RCC 7860 (cell line): ENCODE measurements around the gene PITHD1.
"Not testable (repeated sequence)": the region's sequence is repeated elsewhere in the genome, so short reads cannot be mapped to it uniquely, and the experiment has no call there.

Experiments
- DNase-seq: peaks from one replicate; pipeline ENCODE4 v3.0.0-alpha.2; 2015; ENCODE audit warnings: low spot score
- FAIRE-seq: peaks from 2 replicates; lab custom pipeline; 2012; peaks lifted over from hg19 to GRCh38; lab: Jason Lieb, UNC

Gene PITHD1

DNA sequence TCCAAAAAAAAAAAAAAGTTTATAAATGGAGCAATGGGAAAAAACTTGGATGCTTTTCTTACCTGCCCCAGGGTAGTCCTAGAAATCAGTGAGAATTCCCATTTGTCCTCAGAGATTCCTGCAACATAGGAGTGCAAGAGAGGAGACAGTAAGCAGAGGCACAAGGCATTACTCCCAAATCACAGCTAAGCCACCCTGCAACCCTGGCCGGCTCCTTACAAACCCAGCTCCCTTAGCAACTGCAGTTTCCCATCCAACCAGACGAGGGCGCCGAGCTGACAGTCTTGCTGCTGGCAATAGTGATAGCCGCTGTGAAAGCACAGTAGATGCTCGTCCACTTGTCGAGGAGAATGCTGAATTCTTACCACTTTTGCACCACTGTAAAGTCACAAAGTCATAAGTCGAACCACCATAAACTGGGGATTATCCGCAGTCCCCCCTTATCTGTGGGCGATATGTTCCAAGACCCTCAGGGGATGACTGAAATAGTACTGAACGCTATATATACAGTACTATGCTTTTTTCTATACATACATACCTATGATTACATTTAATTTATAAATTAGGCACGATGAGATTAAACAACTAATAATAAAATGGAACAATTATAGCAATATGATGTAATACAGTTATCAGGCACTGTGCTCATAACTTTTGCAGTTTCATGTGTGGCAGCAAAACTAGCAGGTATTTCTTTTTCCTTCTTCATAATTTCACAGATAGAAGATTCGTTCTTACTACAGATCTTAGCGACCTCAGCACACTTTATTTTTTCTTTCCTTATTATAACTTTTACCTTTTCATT lies 6.0 kb upstream of the PITHD1 start:
- DNase-seq, result peak; percentile 53
- peak; percentile 40 for FAIRE-seq

DNA sequence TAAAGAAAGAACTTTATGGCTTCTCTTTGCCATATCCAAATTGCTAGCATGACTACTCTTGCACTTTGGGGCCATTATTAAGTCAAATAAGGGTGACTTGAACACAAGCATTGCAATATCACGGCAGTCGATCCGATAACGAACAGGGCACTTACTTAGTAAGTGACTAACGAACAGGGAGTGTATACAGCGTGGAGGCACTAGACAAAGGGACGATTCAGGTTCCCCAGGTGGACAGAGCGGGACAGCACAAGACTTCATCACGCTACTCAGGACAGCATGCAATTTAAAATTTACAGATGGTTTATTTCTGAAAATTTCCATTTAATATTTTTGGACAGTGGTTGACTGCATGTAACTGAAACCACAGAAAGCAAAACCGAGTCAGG lies 5.4 kb upstream of the PITHD1 start:
- DNase-seq, result no peak

DNA sequence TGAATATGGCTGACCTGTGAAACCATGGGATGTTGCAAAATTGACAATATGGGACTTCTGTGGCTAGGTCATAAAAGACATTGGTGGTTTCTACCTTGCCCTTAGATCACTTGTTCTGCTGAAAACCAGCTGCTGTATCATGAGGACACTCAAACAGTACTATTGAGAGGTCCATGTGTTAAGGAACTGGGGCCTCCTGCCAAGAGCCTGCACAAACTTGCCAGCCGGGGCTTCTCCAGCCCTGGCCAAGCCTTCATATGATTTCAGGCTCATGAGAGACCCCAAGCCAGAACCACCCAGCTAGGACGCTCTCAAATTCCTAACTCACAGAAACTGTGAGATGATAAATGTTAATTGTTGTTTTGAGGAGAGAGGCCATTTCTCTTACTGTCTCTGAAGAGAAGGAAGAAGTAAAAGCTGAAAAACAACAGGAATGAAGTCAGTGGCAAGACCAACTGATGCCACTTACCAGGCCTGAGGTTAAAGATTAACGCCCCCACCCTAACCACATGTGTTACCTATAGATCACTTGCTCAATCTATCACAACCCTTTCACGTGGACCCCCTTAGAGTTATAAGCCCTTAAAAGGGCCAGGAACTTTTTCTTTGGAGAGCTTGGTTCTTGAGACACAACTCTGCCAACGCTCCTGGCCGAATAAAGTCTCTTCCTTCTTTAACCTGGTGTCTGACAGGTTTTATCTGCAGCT lies 3.9 kb upstream of the PITHD1 start:
- FAIRE-seq, result no peak
- DNase-seq, result no peak

More for the DNA sequence above, 5.4 kb upstream of the PITHD1 start:
- FAIRE-seq, result no peak

DNA sequence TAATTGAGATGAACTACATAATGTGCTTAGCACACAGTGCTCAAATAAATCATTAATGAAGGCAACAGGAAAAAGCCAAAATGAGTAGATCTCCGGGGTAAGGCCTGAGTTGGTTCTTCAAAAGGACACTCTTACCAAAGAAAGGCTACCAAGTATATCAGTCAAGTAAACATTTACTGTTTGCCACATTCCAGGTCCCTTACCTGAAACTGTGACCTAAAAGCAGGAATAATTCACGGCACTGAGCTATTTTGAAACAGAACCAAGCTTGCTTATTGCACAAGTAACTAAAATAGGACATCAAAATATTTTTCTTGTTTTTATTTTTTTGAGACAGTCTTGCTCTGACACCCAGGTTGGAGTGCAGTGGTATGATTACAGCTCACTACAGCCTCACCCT lies 2.0 kb upstream of the PITHD1 start:
- no peak for FAIRE-seq
- no peak for DNase-seq

DNA sequence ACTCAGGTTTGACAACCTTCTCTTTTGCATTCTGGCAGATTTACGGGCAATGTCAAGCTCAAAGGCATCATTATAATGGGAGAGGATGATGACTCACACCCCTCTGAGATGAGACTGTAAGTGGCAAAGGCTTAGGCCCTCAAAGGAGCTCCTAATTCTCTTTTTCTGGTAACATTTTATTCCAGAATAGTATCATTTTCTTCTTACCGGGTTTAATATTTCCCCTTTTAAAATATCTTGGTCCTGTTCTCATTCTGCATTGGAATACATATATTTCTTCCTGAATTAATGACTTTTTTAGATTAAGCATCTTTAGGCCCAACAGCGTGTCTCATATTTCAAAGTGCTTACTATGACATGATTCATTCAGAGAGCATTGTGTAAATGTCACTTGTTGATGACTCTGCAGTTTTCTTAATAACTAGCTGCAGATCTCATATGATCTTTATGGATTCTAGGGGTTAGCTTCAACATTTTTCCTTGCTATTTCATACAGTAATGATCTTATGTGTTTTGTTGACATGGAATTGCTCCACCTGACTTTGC lies 1.7 kb downstream of the PITHD1 start:
- DNase-seq (peak; percentile 42), FAIRE-seq (peak; percentile 30)

DNA sequence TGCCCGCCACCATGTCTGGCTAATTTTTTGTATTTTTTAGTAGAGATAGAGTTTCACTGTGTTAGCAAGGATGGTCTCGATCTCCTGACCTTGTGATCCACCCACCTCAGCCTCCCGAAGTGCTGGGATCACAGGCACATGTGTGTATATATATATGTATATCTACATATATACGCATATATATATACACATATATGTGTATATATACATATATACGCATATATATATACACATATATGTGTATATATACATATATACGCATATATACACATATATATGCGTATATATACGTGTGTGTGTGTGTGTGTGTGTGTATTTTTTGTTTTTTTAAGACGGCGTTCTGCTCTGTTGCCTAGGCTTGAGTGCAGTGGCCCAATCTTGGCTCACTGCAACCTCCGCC lies 4.9 kb downstream of the PITHD1 start:
- not testable (repeated sequence) for FAIRE-seq

DNA sequence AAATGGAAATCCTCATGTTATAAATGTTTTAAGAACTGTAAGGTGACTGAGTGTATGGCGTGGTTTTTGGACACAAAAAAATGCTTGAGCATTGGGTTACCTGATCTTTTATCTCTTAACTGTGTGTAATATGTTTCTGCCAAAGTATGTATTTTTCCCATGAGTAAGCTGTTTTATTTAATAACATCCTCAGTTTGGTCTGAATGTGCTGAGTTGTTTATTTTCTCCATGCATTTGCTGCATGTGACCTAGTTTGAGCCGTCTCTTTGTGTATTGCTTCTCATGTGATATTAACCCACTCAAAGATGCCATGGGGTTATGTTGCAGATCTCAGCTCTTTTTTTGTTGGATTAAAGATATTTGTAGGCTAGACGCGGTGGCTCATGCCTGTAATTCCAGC lies 6.6 kb downstream of the PITHD1 start:
- no peak for DNase-seq
- FAIRE-seq, result no peak

More for the DNA sequence above, 4.9 kb downstream of the PITHD1 start:
- not testable (repeated sequence) for DNase-seq

DNA sequence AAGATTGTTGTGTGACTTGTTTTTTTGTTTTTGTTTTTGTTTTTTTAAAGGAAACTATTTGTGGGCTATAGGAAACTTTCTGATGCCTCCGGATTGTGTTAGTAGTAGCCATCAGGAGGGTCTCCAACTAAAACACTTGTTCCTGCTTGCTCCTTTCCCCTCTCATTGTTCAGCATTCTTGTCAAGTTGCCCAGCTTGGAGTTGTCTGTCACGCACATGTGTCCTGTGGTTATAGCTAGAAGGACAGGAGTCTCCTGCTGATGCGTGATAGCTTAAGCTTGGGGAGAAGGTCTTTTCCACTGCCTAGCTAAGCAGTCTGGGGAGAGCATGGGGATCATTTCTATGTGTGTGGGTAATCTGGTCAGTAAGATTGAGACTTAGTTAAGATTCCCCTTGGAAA lies 9.5 kb downstream of the PITHD1 start:
- no peak for FAIRE-seq
- no peak for DNase-seq

DNA sequence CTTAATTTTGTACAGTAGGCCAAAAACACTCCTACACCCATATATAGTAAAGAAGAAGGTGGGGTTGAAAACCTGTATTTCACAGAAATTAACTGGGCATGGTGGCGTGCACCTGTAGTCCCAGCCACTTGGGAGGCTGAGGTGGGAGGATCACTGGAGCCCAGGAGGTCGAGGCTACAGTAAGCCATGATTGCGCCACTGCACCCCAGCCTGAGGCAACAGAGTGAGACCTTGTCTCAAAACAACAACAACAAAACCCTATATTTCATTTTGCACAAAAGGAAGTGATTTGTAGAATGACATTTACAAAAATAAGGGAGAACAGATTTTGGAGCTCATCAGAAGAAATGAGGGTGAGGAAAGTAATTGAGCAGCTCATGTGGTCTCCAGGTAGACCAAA lies 10.5 kb downstream of the PITHD1 start:
- FAIRE-seq, result no peak
- DNase-seq, result no peak

DNA sequence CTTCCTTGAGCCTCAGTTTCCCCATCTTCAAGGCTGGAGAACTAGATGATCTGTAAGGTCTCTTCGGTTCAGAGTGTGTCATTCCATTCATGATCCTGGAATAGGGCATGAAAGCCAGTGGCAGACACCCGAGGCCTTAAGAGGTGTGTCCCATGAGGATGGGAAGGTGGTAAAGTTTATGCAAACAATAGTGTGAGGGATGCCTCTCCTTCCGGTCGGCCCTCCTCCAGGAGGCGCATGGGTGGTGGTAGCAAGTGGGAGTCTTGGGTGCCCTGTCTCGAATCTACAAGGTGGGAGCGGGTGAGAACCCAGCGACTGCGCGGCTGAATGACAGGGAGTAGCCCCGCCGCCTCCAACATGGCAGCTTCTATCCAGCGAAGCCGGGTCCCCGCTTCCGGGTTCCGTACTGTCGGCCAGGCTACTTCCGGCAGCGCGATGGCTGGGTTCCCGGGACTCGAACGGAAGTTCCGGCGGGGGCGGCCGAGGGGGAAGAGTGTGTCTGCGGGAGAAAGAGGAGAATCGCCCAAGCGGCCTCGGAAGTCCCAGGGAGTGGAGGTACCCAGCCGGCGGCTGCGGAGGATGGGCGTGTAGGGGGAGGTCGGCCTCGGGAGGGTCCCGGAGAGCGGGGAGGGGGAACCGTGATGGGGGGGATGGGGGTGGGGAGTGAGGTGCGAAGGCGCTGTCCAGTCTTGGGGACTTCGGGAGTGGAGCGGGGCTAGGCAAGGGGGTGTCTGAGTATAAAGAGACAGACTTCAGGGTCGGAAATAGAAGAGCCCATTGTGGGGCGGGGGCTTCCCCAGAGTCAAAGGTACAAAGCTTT lies 12.7 kb downstream of the PITHD1 start, which contains the start of gene LYPLA2:
LYPLA2 (plus strand) TSS at position 450 of the 820 bp plus-strand sequence. CDS start 1,538 bp downstream, outside the sequence.
- FAIRE-seq (peak; percentile 40), DNase-seq (peak; percentile 77)

DNA sequence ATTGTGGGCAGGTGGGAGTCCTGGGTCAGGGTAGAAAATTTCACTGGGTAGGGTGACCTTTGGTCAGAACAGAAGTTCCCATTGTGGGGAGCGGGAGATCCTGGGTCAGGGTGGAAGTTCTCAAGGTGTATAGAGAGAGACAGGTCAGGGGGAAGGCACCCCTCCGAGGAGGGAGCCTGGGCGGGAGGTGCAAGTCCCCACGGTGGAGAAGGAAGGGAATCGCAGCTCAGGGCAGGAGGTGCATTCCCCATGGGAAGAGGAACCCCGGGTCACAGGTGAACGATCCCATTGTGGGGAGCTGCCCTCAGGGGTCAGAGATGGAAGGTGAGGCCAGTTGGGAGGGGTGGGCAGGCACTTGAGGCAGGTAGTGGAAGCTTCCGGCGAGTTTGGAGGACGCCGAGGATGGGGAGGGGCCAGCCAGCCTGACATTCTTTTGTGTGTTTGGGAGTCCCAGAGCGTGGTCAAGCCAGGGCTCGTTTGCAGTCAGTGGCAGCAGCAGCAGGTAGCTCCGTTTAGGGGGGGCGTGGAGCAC lies 13.4 kb downstream of the PITHD1 start:
- FAIRE-seq, result no peak
- no peak for DNase-seq

DNA sequence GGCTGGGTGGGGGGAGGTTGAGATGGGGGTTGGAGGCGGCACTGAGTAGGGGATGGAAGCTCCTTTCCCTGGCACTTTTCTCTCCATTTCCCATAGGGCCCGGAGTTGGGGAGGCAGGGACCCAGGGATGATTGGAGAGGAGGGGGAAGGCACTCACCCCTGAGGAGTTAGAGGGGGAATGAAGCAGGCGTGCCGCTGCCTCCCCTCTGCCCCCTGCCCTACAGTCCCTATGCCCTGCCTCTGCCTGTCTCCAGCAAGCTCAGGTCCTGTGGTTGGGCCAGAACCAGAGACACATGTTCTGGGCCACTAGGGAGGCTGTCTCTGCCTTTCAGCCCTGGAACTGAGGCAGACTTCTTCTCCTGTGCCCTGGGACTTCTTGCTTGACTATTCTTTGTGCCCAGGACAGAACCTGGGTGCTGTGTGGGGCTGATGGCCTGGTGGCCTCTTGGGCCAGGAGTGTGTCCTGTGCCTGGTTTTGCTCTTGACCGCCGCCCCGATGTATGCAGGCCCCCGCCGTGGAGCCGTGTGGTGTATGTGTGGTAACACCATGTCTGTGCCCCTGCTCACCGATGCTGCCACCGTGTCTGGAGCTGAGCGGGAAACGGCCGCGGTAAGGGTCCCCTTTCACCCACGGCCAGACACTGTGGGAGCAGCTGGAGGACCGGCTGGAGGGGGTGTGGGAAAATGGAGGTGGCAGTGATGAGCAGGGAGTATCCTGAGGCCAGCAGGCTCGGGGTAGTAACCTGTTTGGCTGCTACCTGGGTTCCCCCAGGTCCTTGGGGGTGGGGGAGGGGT lies 14.1 kb downstream of the PITHD1 start:
- DNase-seq, result no peak
- FAIRE-seq, result no peak

DNA sequence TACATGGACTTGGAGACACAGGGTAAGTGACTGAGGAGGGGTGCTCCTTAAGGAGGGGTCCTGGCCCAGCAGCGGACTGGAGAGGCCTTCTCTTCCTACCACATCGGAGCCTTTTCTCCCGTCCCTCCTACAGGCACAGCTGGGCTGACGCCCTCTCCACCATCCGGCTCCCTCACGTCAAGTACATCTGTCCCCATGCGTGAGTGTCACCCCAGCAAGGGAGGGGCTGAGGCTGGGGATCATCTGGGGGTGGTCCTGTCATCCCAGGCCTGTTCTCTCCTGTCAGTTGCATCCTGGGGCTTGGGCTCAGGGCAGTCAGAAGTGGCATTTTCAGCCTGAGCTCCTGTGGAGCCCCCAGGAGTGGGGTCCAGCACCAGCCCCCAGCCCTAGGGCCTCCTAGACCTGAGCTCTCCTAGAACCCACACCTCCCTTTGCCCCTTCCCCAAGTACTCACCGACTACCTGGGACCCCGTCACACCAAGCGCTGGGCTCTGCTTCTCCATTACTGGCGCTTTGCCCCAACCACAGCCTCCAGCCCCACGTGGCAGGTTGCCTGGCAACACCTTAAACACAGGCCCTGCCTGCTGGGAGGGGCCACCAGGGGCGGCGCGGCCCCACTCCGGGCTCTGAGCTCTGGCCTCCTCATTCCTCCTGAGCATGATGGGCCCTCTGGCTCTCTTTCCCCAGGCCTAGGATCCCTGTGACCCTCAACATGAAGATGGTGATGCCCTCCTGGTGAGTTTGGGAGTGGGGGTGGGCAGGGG lies 15.0 kb downstream of the PITHD1 start:
- FAIRE-seq (no peak), DNase-seq (peak; percentile 39)

DNA sequence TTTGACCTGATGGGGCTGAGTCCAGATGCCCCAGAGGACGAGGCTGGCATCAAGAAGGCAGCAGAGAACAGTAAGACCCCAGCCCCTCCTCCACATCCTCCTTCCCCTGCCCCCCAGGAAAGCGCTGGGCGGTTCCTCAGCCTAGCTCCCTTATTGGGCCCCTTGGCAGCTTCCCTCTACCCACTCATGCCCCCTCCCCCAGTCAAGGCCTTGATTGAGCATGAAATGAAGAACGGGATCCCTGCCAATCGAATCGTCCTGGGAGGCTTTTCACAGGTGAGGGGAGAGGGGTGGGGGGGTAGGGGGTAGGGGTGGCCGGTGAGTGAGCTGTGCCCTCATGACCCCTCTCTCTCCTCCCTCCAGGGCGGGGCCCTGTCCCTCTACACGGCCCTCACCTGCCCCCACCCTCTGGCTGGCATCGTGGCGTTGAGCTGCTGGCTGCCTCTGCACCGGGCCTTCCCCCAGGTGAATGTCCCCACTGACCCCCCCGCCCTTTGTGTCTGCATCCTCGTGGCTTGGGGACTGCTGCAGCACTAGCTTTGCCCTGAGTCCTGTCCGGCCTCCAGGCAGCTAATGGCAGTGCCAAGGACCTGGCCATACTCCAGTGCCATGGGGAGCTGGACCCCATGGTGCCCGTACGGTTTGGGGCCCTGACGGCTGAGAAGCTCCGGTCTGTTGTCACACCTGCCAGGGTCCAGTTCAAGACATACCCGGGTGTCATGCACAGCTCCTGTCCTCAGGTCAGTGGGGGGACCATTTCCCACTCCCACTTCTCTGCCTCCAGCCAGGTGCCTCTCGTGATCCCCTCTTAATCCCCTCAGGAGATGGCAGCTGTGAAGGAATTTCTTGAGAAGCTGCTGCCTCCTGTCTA lies 15.9 kb downstream of the PITHD1 start:
- FAIRE-seq (no peak), DNase-seq (no peak)

DNA sequence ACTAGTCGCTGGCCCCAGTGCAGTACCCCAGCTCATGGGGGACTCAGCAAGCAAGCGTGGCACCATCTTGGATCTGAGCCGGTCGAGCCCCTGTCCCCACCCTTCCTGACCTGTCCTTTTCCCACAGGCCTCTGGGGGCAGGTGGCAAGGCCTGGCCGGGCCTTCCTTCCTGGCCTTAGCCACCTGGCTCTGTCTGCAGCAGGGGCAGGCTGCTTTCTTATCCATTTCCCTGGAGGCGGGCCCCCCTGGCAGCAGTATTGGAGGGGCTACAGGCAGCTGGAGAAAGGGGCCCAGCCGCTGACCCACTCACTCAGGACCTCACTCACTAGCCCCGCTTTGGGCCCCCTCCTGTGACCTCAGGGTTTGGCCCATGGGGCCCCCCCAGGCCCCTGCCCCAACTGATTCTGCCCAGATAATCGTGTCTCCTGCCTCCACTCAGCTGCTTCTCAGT lies 16.5 kb downstream of the PITHD1 start:
- not testable (repeated sequence) for FAIRE-seq, DNase-seq

DNA sequence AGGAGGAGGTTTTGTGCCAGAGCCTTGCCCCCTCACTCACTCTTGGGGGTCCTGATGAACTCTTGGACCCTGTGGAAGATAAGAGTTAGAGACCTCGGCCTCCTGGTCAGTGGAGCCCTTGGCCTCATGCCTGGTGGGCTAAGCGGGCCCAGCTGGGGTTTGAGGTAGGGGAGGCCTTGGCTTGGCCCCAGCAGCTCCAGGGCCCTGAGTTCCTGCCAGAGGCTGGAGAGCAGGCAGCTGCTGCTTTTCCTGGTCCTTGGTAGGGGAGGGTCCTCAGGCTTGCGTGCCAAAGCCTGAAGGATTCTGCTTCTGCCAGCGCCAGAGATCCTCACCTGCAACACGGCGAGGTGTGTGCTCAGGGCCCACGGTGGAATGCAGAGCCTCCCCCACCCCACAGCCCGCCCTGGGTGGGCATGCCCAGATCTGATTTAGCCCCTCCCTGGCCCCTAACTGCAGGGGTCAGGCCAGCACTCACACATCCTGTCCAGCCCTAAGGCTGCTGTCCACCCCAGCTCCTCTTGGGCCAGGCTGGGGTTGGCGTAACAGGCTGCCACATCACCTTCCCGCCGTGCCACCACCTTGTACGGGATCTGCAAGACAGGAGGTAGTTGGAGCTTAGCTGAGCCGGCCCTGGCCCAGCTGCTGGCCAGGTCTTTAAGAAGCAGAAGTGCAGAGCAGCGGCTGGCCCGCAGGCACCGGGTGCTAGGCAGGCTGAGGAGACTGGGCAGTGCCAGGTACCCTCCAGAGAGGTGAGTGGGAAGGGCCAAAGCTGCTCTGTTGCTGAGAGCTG lies 17.7 kb downstream of the PITHD1 start:
- FAIRE-seq (no peak), DNase-seq (no peak)
